GM18951 (cell line): ENCODE results near the gene LACTBL1.

Source experiments
- POLR2A ChIP-seq: IDR thresholded peaks from 4 replicates; pipeline ENCODE4 v1.6.1; 2011; ENCODE audit warnings: mild to moderate bottlenecking; ENCODE audit not compliant: insufficient read length, insufficient read depth; ENCODE audit errors: extremely low read depth
- in situ Hi-C: fragments of 300-500 bp; cut with MboI; formaldehyde crosslinking; loops from one replicate; pipeline ENCODE4 v1.12.0; 2022; ENCODE audit warnings: low sequenced_read_pairs, mixed read lengths, inconsistent platforms; ENCODE audit not compliant: unreplicated experiment

Gene LACTBL1

GRCh38 chr1:22903113-22903512, 69.6 kb downstream of the LACTBL1 start:
- no peak for TF ChIP-seq POLR2A
- in situ Hi-C loops = no loop called here
